ENCODE data around the gene DBF4B.
A peak's percentile ranks its signal among the peaks of the same experiment; 100 is the strongest.

The DBF4B gene

GRCh38 chr17:44761932-44762810, 53.7 kb downstream of the DBF4B start:
- DNase-seq = no peak

DNA sequence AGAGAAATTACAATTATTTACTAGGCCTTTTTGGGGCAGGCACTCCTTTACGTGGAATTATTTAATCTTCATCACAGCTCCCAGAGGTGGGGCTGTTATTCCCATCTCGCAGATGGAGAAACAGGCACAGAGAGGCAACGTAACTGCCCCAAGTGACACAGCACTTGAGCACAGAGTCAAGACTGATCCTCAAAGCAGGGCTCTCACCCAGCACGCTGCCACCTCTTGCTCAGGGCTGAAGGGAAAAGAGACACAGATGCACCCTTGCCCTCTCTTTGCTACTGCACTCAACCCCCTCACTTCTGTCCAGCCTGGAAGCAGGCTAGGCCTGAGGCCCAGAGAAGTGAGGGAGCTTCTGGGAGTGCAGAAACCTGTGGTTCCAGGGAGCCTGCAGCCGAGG, 54.7 kb downstream of the DBF4B start:
- DNase-seq = no peak

DNA sequence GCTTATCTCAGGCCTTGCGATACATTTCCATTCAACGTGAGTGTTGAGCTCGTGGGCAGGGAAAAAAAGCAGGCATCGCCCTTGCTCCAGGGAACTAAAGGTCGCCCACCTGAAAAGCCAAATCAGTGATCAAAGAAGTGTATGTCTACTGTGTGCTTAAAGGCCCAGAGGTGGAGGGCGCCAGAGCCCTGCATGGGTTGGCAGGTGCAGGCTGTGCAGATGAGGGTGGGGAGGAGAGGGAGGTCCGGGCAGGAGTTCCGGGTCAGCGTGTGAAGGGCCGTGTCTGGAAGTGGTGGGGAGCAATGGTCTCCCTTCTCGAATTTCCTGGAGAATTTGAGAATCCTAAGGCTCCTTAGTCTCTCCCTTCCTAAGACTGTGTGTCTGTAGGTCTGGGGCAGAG, 57.5 kb downstream of the DBF4B start:
- DNase-seq = no peak

DNA sequence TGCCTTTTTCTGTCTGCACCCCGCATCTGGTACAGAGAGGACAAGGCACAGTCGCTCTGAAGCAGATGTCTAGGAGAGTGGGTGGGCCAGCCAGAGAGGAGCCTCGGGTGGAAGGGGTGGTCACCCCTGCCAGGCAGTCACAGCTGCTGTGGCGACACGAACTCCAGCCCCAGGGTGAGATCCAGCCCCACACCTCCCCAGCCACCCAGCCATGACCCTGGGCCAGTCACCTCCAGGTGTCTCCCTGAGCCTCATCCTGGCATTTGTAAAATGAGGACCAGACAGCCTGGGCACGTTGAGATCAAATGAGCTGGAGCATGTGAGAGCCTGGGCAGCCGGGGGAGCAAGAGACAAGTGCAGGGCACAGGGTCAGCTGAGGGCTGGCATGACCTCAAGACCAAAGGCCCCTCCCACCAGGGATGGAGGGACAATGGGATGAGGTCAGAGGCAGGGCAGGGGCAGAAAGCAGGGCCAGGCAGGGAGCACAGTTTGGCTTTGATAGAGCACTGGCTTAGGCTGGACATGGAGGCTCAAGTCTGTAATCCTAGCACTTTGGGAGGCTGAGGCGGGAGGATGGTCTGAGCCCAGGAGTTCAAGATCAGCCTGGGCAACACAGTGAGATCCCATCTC, 58.1 kb downstream of the DBF4B start:
- DNase-seq = no peak

GRCh38 chr17:44767493-44767892, 59.0 kb downstream of the DBF4B start:
- peak; percentile 69 for DNase-seq

- no peak for DNase-seq
Measured at GRCh38 chr17:44768505-44769142, 60.2 kb downstream of the DBF4B start.

DNA sequence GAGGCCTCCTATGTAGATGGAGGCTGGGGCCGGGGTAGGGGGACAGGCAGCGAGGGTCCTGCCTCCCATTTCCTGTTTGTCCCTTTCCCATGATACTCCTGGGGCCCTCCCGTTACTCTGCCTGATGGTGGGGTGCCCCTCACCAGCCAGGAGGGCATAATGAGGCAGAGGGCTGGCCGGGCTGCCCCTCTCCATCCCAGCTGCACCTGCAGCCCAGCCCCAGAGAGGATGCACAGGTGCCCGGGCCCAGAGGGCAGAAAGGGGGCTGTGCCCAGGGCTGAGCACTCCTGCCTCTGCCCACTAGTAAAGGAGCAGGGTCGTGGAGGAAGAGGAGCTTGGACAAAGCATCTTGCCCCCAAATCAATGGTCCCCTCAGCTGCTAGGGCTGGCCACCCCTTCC, 60.8 kb downstream of the DBF4B start:
- DNase-seq = no peak

DNA sequence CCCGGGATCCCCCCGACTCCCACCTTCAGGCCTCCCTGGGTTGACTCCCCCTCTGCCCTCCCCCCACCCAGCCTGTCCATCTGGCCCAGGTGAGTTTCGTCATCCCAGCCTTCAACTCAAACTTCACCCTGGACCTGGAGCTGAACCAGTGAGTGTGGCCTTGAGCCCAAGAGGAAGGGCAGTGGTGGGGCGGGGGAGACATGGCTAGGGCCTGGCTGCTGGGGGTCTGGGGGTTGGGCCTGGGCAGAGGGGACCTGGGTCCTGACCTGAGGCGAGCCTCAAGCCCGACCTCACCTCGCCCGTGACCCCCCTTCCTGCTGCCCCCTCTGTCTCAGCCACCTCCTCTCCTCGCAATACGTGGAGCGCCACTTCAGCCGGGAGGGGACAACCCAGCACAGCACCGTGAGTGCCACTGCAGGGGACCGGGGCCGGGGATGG, 61.2 kb downstream of the DBF4B start:
- DNase-seq = no peak

- peak; percentile 59 for DNase-seq
Measured at GRCh38 chr17:44770166-44770925, 61.9 kb downstream of the DBF4B start.

GRCh38 chr17:44772308-44773045, 64.0 kb downstream of the DBF4B start:
- no peak for DNase-seq

- no peak for DNase-seq
Measured at GRCh38 chr17:44773140-44773539, 64.7 kb downstream of the DBF4B start.

- peak; percentile 94 for DNase-seq
Measured at GRCh38 chr17:44774271-44775135, 66.0 kb downstream of the DBF4B start.

GRCh38 chr17:44775136-44775837, 66.8 kb downstream of the DBF4B start:
- peak; percentile 100 for DNase-seq

DNA sequence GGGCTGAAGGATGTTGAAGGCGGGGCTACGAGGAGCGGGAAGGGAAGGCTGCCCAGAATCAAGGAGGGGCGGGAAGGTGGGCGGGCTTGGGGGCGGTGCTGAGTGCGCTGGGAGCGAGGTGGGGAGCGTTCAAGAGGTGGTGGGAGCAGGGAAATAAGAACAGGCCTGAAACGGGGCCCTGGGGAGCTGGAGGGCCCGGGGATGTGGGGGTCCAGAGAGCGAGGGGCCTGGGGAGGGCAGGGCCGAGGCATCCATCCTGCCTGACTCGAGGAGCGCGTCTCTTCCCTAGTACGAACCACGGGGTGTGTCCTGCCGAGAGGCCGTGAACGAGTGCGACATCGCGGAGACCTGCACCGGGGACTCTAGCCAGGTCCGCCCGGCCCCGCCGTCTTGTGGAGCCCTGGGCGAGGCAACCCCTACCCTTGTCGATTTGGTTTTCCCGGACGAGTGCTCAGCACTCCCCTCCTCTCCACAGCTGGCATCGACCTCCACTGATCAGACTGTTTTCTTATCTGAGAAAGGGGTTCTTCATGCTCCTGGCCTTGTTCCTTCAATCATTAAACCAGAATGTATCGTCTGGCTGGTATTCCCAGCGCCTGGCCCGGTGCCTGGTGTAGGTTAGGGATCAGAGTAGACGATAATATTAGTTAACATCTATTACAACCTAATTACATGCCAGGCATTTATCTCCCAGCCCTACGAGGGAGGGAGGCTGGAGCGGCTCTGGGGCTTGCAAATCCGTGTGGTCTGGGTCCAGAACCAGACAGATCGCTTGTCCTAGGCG, 67.6 kb downstream of the DBF4B start:
- no peak for DNase-seq

DNA sequence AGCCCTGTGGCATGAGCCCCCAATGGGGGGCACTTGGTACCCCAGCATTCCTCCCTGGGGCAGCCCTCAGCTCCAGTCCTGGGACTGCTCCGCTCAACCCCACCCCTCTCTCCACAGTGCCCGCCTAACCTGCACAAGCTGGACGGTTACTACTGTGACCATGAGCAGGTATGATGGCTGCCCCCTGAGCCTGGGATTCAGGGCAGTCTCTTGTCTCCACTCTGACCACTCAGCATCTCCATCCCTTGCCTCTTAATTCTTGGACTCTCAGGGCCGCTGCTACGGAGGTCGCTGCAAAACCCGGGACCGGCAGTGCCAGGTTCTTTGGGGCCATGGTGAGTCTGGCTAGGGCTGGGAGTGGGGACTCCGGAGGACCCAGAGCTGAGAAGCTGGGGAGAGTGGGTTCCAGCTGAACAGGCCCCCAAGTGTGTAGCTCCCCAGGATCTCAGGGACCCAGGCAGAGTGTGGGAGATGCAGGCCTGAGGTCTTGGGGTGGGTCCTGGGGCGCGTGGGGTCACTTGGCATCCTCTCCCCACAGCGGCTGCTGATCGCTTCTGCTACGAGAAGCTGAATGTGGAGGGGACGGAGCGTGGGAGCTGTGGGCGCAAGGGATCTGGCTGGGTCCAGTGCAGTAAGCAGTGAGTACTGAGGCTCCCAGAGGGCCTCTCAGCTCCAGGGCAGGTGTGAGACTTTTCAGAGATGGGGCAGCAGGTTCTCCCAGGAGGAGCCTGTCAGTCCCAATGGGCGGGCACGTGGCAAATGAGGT, 68.3 kb downstream of the DBF4B start:
- no peak for DNase-seq

GRCh38 chr17:44777394-44778348, 69.2 kb downstream of the DBF4B start:
- no peak for DNase-seq

DNA sequence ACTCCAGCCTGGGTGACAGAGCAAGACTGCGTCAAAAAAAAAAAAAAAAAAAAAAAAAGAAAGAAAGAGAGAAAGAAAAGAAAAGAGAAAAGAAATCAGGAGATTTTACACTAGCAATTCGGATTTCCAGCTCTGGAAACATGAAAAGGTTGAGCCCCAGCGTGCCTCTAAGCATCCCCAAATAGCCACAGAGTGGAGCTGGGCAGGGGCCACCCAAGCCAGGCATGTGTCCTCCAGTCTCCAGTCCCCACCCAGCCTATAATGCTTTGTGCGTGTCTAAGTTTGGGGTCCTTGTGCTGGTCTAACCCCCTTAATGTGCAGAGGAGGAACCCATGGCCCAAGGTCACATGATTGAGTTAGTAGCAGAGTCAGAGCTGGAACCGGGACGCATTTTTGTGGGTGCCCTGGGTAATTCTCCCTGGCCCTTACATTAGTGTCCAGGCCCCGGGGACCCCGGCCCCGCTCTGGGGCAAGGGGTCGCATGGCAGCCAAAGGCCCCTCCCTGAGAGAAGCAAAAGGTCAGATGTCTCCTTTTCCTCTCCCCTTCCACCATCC, 70.3 kb downstream of the DBF4B start:
- DNase-seq = no peak

All from NCI-H82 (cell line).